C4-2B (cell line): ENCODE data around the gene PPP2R5C.

ENCODE experiments used
- H3K27ac ChIP-seq: fragments of 450-650 bp; 2 replicates; pipeline ENCODE4 v1.5.1; 2017
- ZFX ChIP-seq: fragments of 450-650 bp; IDR thresholded peaks from 2 replicates; pipeline ENCODE4 v1.6.1; 2017
- TF ChIP-seq, protein P1 (sequence below): fragments of 450-650 bp; conservative IDR thresholded peaks from 2 replicates; pipeline ENCODE4 v1.5.1; 2017; ENCODE audit warnings: mild to moderate bottlenecking

Gene PPP2R5C

DNA sequence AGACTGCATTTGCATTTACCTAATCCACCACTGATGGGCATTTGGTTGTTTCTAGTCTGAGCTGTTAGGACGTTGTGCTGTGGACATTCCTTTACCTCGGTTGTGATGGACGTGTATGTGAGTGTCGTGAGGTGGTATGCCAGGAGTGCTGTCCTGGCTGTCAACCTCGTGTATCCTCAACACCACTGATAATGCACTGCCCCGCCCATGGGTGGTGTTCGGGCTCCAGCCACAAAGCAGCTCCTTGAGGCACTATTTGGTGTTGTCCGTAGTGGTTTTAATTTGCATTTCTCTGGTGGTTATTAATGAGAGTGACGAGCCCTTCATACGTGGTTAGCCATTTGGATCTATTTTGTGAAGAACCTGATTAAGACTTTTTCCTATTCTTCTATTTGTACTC is 87.6 kb downstream of the PPP2R5C start:
- no peak overlapping the region for H3K27ac ChIP-seq
- TF ChIP-seq ZFX: no peak

DNA sequence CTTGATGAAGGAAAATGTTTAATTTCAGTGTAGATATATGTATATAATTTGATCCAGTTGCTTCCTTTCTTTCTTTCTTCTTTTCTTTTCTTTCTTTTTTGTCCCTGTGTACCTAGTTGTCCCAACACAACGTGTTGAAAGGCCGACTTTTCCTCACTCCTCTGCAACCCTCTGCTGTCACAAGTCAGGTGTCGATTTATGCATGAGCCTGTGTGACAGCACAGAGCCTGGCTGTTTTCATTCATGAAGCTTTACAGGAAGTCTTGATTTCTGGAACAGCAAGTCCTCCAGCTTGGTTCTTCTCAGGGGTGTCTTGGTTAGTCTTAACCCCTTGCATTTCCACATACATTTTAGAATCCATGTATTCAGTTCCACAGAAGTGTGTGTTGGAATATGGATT is 88.1 kb downstream of the PPP2R5C start:
- TF ChIP-seq, protein P1, sequence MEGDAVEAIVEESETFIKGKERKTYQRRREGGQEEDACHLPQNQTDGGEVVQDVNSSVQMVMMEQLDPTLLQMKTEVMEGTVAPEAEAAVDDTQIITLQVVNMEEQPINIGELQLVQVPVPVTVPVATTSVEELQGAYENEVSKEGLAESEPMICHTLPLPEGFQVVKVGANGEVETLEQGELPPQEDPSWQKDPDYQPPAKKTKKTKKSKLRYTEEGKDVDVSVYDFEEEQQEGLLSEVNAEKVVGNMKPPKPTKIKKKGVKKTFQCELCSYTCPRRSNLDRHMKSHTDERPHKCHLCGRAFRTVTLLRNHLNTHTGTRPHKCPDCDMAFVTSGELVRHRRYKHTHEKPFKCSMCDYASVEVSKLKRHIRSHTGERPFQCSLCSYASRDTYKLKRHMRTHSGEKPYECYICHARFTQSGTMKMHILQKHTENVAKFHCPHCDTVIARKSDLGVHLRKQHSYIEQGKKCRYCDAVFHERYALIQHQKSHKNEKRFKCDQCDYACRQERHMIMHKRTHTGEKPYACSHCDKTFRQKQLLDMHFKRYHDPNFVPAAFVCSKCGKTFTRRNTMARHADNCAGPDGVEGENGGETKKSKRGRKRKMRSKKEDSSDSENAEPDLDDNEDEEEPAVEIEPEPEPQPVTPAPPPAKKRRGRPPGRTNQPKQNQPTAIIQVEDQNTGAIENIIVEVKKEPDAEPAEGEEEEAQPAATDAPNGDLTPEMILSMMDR: no peak
- no peak for TF ChIP-seq ZFX
- H3K27ac ChIP-seq: no peak overlapping the region

DNA sequence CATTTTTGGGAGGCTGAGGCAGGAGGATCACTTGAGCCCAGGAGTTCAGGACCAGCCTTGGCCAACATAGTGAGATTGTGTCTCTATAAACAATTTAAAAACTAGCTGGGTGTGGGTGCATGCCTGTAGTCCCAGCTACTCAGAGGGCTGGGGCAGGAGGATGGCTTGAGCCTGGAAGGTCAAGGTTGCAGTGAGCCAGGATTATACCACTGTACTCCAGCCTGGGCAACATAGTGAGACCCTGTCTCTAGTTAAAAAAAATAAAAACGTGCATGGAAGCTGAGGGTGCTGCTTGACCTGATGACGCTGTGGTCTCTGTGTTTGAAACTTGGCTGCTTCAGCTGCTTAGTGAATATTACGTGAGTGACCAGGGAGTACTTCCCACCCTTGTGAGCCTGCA is 89.7 kb downstream of the PPP2R5C start:
- TF ChIP-seq ZFX: no peak
- TF ChIP-seq, protein P1: no peak
- no peak overlapping the region for H3K27ac ChIP-seq

DNA sequence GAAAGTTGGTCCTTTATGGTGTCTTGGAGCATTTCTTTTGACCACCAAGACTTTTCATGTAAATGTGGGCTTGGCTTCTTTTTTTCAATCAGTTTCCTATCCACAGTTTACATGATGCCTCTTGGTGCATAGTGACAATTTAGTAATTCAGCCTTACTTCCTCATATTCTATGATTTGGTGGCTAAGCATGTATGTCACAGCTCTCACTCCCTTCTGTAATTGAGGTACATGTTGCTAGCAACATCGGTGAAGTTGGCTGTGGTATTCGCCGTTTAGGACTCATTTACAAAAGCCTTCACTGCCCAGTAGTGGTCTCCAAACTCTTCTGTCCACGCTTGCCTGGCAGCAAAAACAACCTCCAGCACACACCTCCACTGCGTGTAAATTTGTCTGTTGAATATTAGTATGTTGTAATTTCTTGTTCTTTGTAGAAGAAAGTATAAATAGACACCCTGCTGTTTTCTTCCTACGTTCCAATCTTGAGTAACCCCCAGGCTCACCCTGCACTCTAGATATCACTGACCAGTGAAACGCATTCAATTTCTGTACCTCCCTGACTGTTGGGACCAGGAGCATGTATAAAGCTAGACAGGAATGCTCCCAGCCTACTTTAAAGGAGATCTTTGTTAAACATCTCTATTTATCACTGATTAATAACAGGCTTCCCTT is 90.4 kb downstream of the PPP2R5C start:
- H3K27ac ChIP-seq: no peak overlapping the region
- no peak for TF ChIP-seq ZFX
- TF ChIP-seq, protein P1: no peak

DNA sequence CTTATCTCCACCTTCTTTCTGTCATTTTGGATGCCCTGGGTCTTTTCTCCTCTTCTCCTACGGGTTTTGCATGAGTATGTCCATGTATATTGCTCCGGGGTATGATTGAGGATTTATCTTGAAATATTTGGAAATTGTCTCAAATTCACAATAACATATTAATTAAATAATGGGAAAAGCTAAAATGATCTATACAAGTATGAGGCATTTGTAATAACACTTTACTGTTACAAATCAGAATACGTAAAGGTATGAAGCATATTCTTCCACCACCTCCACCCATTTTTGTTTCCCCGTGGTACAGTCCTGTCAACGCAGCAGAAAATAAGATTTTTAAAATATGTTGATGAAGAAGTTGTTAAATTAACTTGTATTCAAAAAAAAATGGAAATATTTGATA is 91.3 kb downstream of the PPP2R5C start:
- H3K27ac ChIP-seq: no peak overlapping the region
- TF ChIP-seq ZFX: no peak
- TF ChIP-seq, protein P1: no peak

DNA sequence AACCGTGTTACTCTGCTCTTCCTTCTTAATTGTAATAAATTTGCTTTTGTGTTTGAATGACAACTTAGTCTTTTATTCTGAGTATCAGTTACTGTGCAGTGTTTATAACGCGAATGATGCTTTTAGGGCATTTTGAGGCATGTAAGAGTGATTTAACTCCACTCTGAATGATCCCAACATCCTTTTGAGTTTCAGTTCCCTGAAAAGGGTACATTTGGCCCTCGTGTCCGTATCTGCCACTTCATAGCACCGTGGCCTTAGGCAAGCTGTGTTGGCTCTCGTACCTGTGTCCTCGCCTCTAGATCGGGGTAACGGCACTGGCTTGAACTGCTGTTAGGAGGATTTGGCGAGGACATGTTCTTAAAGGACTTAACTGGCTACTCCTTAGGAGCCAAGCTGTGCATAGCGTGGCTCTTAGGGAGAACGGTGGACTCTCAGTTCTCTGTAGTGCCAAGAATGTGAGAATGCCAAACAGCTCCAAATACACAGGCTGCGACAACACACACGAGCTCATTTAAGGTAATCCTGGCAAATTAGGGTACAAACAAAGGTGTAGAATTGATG is 92.0 kb downstream of the PPP2R5C start:
- TF ChIP-seq ZFX: no peak
- no peak overlapping the region for H3K27ac ChIP-seq

DNA sequence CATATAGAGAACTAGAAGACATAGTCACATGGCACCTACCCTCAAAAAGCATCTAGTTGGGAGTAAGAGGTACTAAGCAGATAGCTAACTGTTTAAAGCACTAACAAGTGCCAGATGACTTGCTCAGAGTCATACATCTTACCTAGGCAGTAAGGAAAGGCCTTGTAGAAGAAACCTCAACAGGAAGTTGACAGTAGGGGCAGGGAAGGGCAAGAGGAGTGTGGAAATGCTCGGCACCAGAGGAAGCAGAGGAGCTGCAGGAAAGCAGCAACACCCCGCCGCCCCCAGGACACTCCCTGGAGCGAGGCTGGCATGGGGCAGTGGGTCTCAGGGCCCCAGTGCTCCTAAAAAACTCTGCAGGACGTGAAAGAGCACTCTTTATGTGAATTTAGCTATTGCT is 92.9 kb downstream of the PPP2R5C start:
- no peak overlapping the region for H3K27ac ChIP-seq
- no peak for TF ChIP-seq ZFX
- TF ChIP-seq, protein P1: no peak

DNA sequence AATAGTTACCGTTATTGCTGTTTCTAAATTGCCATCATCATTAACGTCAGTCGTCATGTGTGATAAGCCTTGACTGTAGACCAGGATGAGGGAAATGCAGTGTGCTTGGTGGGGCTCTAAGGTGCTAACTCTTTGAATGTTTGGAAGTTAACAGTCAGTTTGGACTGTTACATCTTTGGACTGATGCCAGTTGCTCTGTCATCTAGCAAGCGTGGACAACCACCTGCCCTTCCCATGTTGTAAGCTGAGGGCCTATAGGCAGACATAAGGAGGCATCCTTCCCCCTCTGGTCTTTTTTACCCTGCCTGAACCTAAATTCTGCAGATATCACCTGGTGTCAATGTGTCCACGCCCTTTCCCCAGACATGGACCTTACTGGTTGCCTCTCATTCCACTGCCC is 94.4 kb downstream of the PPP2R5C start:
- no peak overlapping the region for H3K27ac ChIP-seq
- TF ChIP-seq, protein P1: no peak
- no peak for TF ChIP-seq ZFX
